ENCODE data around the gene LIN28A. TPM values are rescaled to one million over a fixed set of nuclear protein-coding genes. Genes with fewer than 3 reads are reported as not detected.
"Not testable (repeated sequence)": the region's sequence is repeated elsewhere in the genome, so short reads cannot be mapped to it uniquely, and the experiment has no call there.

The LIN28A gene
- total RNA-seq, 2 donors from 2014 or later, result not detected

DNA sequence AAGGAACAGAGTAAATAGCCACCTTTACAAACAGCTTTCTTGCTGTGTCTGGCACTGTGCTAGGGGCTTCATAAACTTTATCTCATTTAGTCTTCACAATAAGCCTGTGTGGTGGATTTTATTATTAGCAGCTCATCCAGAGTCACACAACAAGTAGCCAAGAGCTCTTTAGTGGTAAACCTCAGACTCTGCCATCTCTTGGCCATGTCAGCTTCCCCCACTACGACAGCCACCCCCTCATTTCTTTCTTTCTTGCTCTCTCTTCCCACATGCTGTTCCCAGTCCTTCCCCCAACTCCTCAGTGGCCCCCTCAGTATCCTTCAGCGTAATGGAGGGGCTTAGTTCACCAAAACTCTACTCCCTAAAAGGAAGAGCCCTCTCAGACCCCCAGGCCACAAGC lies 36.8 kb upstream of the LIN28A start:
- H3K27me3 Mint-ChIP-seq, result no peaks in the 10 kb centered on the region
- ATAC-seq (no peak), DNase-seq (no peak)
- H3K4me1 Mint-ChIP-seq, result peaks cover 78% of the 10 kb centered on the region
- H3K4me3 Mint-ChIP-seq, result peak overlapping the region; percentile 81
- no peaks in the 10 kb centered on the region for H3K9me3 ChIP-seq (ENCODE audit: control insufficient read depth, low read length, poor library complexity, severe bottlenecking)
- H3K27ac Mint-ChIP-seq, result peak overlapping the region; percentile 92
- no peaks in the 10 kb centered on the region for H3K36me3 Mint-ChIP-seq (ENCODE audit: low read depth)

- H3K27ac Mint-ChIP-seq, result peak overlapping the region; percentile 92
- H3K4me1 Mint-ChIP-seq, result peaks cover 82% of the 10 kb centered on the region
- H3K27me3 Mint-ChIP-seq; ATAC-seq; DNase-seq; H3K36me3 Mint-ChIP-seq (ENCODE audit: low read depth); H3K9me3 ChIP-seq (ENCODE audit: control insufficient read depth, low read length, poor library complexity, severe bottlenecking): not testable (repeated sequence)
- H3K4me3 Mint-ChIP-seq, result peak overlapping the region; percentile 81
Measured at GRCh38 chr1:26374361-26374760, 36.3 kb upstream of the LIN28A start.

DNA sequence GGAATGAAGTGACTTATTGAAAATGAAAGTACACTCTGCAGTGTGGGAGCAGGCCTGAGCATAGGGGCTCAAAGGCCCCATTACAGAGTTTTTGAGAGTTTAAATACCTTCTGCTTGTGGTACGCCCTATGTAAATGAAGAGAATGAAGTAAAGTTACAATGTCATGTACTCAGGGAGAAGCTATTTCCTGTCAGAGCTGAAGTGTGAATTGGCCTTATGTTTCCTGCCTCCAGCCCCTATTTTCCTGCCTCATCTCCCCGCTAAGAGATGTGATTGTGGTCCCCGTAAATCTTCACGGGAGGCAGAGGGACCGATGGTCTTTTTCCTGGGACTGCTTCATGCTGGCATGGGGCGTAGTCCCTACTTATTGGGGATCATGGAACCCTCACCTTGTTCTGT lies 35.5 kb upstream of the LIN28A start:
- ATAC-seq (no peak), DNase-seq (no peak)
- no peaks in the 10 kb centered on the region for H3K9me3 ChIP-seq (ENCODE audit: control insufficient read depth, low read length, poor library complexity, severe bottlenecking)
- Mint-ChIP-seq H3K27me3 (no peaks in the 10 kb centered on the region), H3K4me3 (peak overlapping the region; percentile 81), H3K4me1 (peaks cover 81% of the 10 kb centered on the region), H3K36me3 (ENCODE audit: low read depth) (no peaks in the 10 kb centered on the region), H3K27ac (peak overlapping the region; percentile 92)

- Mint-ChIP-seq H3K4me3 (peak overlapping the region; percentile 37), H3K27me3 (no peaks in the 10 kb centered on the region), H3K27ac (peak overlapping the region; percentile 92), H3K4me1 (peaks cover 74% of the 10 kb centered on the region), H3K36me3 (ENCODE audit: low read depth) (no peaks in the 10 kb centered on the region)
- ATAC-seq (no peak), DNase-seq (no peak)
- no peaks in the 10 kb centered on the region for H3K9me3 ChIP-seq (ENCODE audit: control insufficient read depth, low read length, poor library complexity, severe bottlenecking)
Measured at GRCh38 chr1:26376050-26376449, 34.6 kb upstream of the LIN28A start.

- H3K9me3 ChIP-seq (ENCODE audit: control insufficient read depth, low read length, poor library complexity, severe bottlenecking), result no peaks in the 10 kb centered on the region
- ATAC-seq, result peak; percentile 95
- Mint-ChIP-seq H3K27me3 (no peaks in the 10 kb centered on the region), H3K4me1 (peaks cover 61% of the 10 kb centered on the region), H3K4me3 (peak overlapping the region; percentile 72), H3K36me3 (ENCODE audit: low read depth) (no peaks in the 10 kb centered on the region), H3K27ac (peak overlapping the region; percentile 91)
- peak; percentile 36 to 57 (median 54) for DNase-seq
Measured at GRCh38 chr1:26378088-26378878, 32.3 kb upstream of the LIN28A start.

- Mint-ChIP-seq H3K36me3 (ENCODE audit: low read depth) (no peaks in the 10 kb centered on the region), H3K27me3 (no peaks in the 10 kb centered on the region), H3K4me1 (peaks cover 55% of the 10 kb centered on the region), H3K4me3 (peak overlapping the region; percentile 72), H3K27ac (peak overlapping the region; percentile 91)
- H3K9me3 ChIP-seq (ENCODE audit: control insufficient read depth, low read length, poor library complexity, severe bottlenecking), result no peaks in the 10 kb centered on the region
- DNase-seq (no peak), ATAC-seq (no peak)
Measured at GRCh38 chr1:26378879-26379251, 31.8 kb upstream of the LIN28A start.

DNA sequence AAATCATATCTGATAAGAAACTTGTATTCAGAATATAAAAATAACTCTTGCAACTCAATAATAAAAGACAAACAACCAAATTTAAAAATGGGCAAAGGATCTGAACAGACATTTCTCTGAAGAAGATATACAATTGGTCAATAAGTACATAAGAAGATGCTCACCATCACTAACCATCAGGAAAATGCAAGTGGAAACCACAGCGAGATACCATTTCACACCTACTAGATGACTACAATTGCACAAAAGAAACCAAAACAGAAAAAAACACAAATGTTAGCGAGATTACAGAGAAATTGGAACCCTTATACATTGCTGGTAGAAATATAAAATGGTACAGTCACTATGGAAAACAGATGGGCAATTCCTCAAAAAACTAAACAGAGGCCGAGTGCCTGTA lies 26.5 kb upstream of the LIN28A start:
- Mint-ChIP-seq H3K27me3 (no peaks in the 10 kb centered on the region), H3K4me3 (peak overlapping the region; percentile 39), H3K36me3 (ENCODE audit: low read depth) (no peaks in the 10 kb centered on the region), H3K27ac (no peak overlapping the region), H3K4me1 (peaks cover 26% of the 10 kb centered on the region)
- H3K9me3 ChIP-seq (ENCODE audit: control insufficient read depth, low read length, poor library complexity, severe bottlenecking), result no peaks in the 10 kb centered on the region
- DNase-seq (no peak), ATAC-seq (no peak)

DNA sequence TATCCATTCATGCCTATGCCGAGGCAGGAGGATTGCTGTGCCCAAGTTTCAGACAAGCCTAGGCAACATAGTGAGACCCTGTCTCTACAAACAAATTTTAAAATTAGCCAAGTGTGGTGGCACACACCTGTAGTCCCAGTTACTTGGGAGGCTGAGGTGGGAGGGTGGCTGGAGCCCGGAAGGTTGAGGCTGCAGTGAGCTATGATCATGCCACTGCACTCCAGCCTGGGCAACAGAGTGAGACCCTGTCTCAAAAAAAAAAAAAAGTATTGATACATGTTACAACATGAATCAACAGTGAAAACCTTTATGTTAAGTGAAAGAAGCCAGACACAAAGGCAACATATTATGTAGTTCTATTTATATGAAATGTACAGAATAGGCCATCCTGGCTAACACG lies 25.6 kb upstream of the LIN28A start:
- not testable (repeated sequence) for H3K9me3 ChIP-seq (ENCODE audit: control insufficient read depth, low read length, poor library complexity, severe bottlenecking); H3K27me3 Mint-ChIP-seq; DNase-seq; H3K36me3 Mint-ChIP-seq (ENCODE audit: low read depth); ATAC-seq
- peaks cover 22% of the 10 kb centered on the region for H3K4me1 Mint-ChIP-seq
- peak overlapping the region; percentile 70 for H3K4me3 Mint-ChIP-seq
- peak overlapping the region; percentile 43 for H3K27ac Mint-ChIP-seq

GRCh38 chr1:26387447-26387846 lies 23.2 kb upstream of the LIN28A start:
- ATAC-seq, result no peak
- Mint-ChIP-seq H3K4me1 (peaks cover 29% of the 10 kb centered on the region), H3K27me3 (no peaks in the 10 kb centered on the region), H3K4me3 (no peak overlapping the region), H3K36me3 (ENCODE audit: low read depth) (no peaks in the 10 kb centered on the region), H3K27ac (no peak overlapping the region)
- DNase-seq, result no peak
- H3K9me3 ChIP-seq (ENCODE audit: control insufficient read depth, low read length, poor library complexity, severe bottlenecking), result no peaks in the 10 kb centered on the region

GRCh38 chr1:26388791-26389445 lies 21.7 kb upstream of the LIN28A start:
- peaks cover 29% of the 10 kb centered on the region for H3K4me1 Mint-ChIP-seq
- H3K4me3 Mint-ChIP-seq, result no peak overlapping the region
- H3K27ac Mint-ChIP-seq, result peak overlapping the region; percentile 21

DNA sequence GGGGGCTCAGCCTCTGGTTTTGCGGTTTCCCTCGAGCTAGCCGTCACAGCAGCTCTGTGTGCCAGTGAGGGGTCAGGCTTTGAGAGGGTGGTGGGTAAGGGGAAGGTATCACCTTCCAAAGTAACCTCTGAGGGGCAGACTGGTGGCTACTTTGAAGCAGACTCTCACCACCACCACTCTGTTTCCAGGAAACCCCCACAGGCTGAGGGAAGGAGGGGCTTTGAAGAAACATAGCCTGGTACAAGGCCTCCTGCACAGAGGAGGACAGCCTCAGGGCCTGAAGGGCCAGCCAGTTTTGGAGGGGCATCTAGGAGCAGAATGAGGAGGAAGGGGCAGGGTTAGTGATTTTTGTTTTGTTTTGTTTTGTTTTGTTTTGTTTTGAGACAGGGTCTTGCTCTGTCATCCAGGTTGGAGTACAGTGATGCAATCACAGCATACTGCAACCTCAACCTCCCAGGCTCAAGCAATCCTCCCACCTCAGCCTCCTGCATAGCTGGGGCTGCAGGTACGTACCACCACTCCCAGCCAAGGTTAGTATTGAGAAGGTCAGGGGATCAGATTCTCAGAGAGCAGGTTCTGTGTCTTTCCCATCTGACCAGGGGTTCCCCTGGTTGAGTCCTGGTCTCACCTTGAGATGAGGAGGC lies 20.9 kb upstream of the LIN28A start:
- Mint-ChIP-seq H3K4me1 (peaks cover 26% of the 10 kb centered on the region), H3K4me3 (no peak overlapping the region), H3K27ac (peak overlapping the region; percentile 29), H3K27me3 (no peaks in the 10 kb centered on the region), H3K36me3 (ENCODE audit: low read depth) (no peaks in the 10 kb centered on the region)
- no peaks in the 10 kb centered on the region for H3K9me3 ChIP-seq (ENCODE audit: control insufficient read depth, low read length, poor library complexity, severe bottlenecking)
- no peak for ATAC-seq
- DNase-seq, result no peak

More at GRCh38 chr1:26388791-26389445, 21.7 kb upstream of the LIN28A start:
- H3K9me3 ChIP-seq (ENCODE audit: control insufficient read depth, low read length, poor library complexity, severe bottlenecking), result no peaks in the 10 kb centered on the region
- Mint-ChIP-seq H3K27me3 (no peaks in the 10 kb centered on the region), H3K36me3 (ENCODE audit: low read depth) (no peaks in the 10 kb centered on the region)
- ATAC-seq (no peak), DNase-seq (no peak)

- peak; percentile 76 for ATAC-seq
- peaks cover 19% of the 10 kb centered on the region for H3K4me1 Mint-ChIP-seq
- H3K36me3 Mint-ChIP-seq (ENCODE audit: low read depth), result no peaks in the 10 kb centered on the region
- H3K27ac Mint-ChIP-seq, result no peak overlapping the region
- peak overlapping the region; percentile 68 for H3K4me3 Mint-ChIP-seq
- DNase-seq, result no peak
- no peaks in the 10 kb centered on the region for H3K9me3 ChIP-seq (ENCODE audit: control insufficient read depth, low read length, poor library complexity, severe bottlenecking)
- no peaks in the 10 kb centered on the region for H3K27me3 Mint-ChIP-seq
Measured at GRCh38 chr1:26391450-26391849, 19.2 kb upstream of the LIN28A start.

- Mint-ChIP-seq H3K27me3 (peaks cover 4% of the 10 kb centered on the region), H3K4me3 (no peak overlapping the region), H3K27ac (peak overlapping the region; percentile 37), H3K4me1 (peaks cover 14% of the 10 kb centered on the region), H3K36me3 (ENCODE audit: low read depth) (no peaks in the 10 kb centered on the region)
- no peak for ATAC-seq
- no peak for DNase-seq
- no peaks in the 10 kb centered on the region for H3K9me3 ChIP-seq (ENCODE audit: control insufficient read depth, low read length, poor library complexity, severe bottlenecking)
Measured at GRCh38 chr1:26395754-26396153, 14.9 kb upstream of the LIN28A start.

Data from T-helper 17 cell (primary cell).